MG63 (cell line): ENCODE measurements around the gene ERH. TPM values are rescaled to one million over a fixed set of nuclear protein-coding genes. Genes with fewer than 3 reads are reported as not detected.

Experiments used
- DNase-seq: peaks from one replicate; pipeline ENCODE4 v3.0.0-alpha.2; 2020
- H3K27me3 ChIP-seq: fragments of 250-450 bp; sonication (Bioruptor Pico); 2 replicates; pipeline ENCODE4 v1.5.1; 2020; ENCODE audit warnings: mild to moderate bottlenecking, moderate library complexity
- H3K36me3 ChIP-seq: fragments of 250-450 bp; sonication (Bioruptor Pico); 2 replicates; pipeline ENCODE4 v1.5.1; 2020; ENCODE audit warnings: mild to moderate bottlenecking, moderate library complexity
- H3K4me3 ChIP-seq: fragments of 250-450 bp; sonication (Bioruptor Pico); 2 replicates; pipeline ENCODE4 v1.5.1; 2020; ENCODE audit warnings: mild to moderate bottlenecking, moderate library complexity
- H3K9me3 ChIP-seq: fragments of 250-450 bp; sonication (Bioruptor Pico); 2 replicates; pipeline ENCODE4 v1.5.1; 2020; ENCODE audit warnings: mild to moderate bottlenecking, moderate library complexity
- total RNA-seq: library from RNA; depleted of rRNA; stranded (reverse); fragments of >200 nt; shearing (Covaris generic); gene quantifications from 2 replicates; pipeline ENCODE4 v1.2.3, GENCODE V29; 2014; ENCODE audit warnings: low replicate concordance

ERH gene
- total RNA-seq, 1 experiment from 2014 or later: 173 TPM

DNA sequence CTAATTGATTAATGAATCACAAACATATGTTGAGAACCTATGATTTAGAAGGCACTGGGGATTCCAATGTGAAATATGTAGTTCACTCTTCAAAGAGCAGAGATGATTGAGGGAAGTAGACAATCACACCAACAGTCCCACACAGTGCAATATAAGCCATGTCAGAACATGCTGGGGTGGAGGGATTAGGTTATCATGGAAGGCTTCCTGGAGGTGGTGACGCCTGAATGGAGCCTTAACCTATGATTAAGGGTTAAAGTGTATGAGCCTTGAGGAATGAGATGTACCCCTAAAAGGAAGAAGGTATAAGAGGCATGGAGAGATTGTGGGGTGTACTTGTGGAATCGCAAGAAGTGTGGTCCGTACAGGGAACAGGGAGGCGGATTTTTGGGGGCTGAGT lies 31.3 kb downstream of the ERH start:
- Histone ChIP-seq H3K9me3 (no peaks in the 10 kb centered on the region), H3K4me3 (no peak overlapping the region), H3K27me3 (no peaks in the 10 kb centered on the region), H3K36me3 (no peaks in the 10 kb centered on the region)
- no peak for DNase-seq

GRCh38 chr14:69366069-69366468 lies 32.0 kb downstream of the ERH start:
- no peaks in the 10 kb centered on the region for H3K27me3 ChIP-seq
- H3K9me3 ChIP-seq: no peaks in the 10 kb centered on the region
- no peak overlapping the region for H3K4me3 ChIP-seq
- DNase-seq: no peak
- no peaks in the 10 kb centered on the region for H3K36me3 ChIP-seq

DNA sequence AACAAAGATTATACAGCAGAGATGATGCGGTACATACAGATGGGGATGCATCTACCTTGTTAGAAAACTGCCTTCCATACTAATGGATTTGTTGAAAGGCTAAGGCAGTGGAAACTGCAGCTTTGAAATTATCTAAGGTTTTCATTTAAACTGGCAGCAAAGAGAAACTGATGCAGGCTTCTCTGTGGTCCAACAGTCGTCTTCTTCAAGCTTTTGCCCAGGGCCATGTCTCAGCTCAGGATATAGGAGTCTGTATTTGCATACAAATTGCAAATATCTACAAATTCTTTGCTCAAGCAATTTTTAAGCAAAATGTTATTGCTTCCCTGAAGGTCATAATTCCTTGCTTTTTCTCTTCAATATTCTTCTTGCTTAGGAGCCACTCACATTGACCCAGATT lies 33.7 kb downstream of the ERH start:
- H3K9me3 ChIP-seq: no peaks in the 10 kb centered on the region
- no peaks in the 10 kb centered on the region for H3K36me3 ChIP-seq
- no peak for DNase-seq
- no peak overlapping the region for H3K4me3 ChIP-seq
- no peaks in the 10 kb centered on the region for H3K27me3 ChIP-seq

- H3K9me3 ChIP-seq: no peaks in the 10 kb centered on the region
- H3K27me3 ChIP-seq: no peaks in the 10 kb centered on the region
- H3K4me3 ChIP-seq: no peak overlapping the region
- no peaks in the 10 kb centered on the region for H3K36me3 ChIP-seq
- DNase-seq: no peak
Observed at GRCh38 chr14:69363964-69364363, 34.1 kb downstream of the ERH start.

- no peak for DNase-seq
- Histone ChIP-seq H3K9me3 (no peaks in the 10 kb centered on the region), H3K4me3 (no peak overlapping the region), H3K36me3 (no peaks in the 10 kb centered on the region), H3K27me3 (no peaks in the 10 kb centered on the region)
Observed at GRCh38 chr14:69363055-69363454, 35.0 kb downstream of the ERH start.

GRCh38 chr14:69360438-69361108 lies 37.5 kb downstream of the ERH start:
- Histone ChIP-seq H3K9me3 (no peaks in the 10 kb centered on the region), H3K4me3 (no peak overlapping the region), H3K27me3 (no peaks in the 10 kb centered on the region), H3K36me3 (no peaks in the 10 kb centered on the region)
- no peak for DNase-seq

DNA sequence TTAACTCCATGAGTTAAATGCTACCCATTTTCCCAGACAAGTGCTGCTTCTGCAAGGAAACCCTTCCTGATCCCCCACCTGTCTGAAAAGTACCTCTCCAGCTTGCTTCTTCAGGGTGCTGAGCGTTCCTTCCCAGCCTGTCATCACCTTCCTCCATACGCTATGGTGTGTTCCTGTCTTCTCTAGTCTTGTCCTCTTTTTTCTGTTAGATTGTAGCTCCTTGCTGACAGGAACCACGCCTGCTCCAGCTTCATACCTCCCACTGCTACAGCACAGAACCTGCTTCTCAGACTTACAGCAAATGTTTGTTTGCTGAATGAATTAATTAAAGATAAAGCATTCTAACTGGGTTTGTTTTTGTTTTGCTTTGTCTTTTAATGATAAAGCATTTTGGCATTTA lies 39.1 kb downstream of the ERH start:
- H3K36me3 ChIP-seq: no peaks in the 10 kb centered on the region
- DNase-seq: no peak
- H3K27me3 ChIP-seq: no peaks in the 10 kb centered on the region
- H3K4me3 ChIP-seq: no peak overlapping the region
- no peaks in the 10 kb centered on the region for H3K9me3 ChIP-seq

DNA sequence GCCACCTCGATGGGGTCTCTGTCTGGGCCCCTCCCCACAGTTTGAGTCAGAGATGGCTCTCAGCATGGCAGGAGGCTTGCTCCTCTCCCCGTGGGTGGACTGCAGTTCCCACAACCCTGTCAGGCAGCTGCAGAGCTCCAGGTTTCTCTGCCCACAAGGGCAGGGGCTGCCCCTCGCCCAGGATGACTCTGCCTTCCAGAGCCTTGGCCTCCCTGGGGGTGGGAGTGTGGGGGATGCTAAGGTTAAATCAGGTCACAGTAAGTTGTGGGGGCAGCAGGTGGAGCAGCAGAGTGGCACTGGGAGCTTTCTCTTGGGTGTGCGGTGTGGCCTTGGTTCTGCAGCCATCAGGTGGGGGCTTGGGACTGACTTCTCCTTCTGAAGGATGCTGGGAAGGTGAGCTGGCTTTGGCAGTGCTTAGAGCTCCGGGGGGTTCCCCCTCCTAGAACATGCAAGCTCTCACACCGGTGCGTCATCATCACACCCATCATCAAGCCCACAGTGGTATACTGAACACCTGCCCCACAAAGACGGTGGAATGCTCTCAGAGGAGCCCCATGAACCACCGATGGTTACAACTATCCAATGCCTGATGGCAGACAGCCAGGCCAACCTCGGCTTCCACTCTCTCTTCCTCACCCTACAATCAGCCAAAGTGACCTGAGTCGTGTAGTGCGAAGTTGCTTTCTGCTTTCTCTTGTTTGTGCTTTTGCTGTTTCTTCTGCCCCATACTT lies 39.7 kb downstream of the ERH start:
- Histone ChIP-seq H3K4me3 (no peak overlapping the region), H3K9me3 (no peaks in the 10 kb centered on the region), H3K27me3 (no peaks in the 10 kb centered on the region), H3K36me3 (no peaks in the 10 kb centered on the region)
- no peak for DNase-seq

- H3K27me3 ChIP-seq: no peaks in the 10 kb centered on the region
- H3K36me3 ChIP-seq: no peaks in the 10 kb centered on the region
- no peak for DNase-seq
Observed at GRCh38 chr14:69357544-69358200, 40.4 kb downstream of the ERH start.

GRCh38 chr14:69356903-69357543 lies 41.1 kb downstream of the ERH start:
- Histone ChIP-seq H3K9me3 (no peaks in the 10 kb centered on the region), H3K36me3 (no peaks in the 10 kb centered on the region), H3K27me3 (no peaks in the 10 kb centered on the region), H3K4me3 (no peak overlapping the region)
- DNase-seq: no peak

More at GRCh38 chr14:69357544-69358200, 40.4 kb downstream of the ERH start:
- no peaks in the 10 kb centered on the region for H3K9me3 ChIP-seq
- no peak overlapping the region for H3K4me3 ChIP-seq

DNA sequence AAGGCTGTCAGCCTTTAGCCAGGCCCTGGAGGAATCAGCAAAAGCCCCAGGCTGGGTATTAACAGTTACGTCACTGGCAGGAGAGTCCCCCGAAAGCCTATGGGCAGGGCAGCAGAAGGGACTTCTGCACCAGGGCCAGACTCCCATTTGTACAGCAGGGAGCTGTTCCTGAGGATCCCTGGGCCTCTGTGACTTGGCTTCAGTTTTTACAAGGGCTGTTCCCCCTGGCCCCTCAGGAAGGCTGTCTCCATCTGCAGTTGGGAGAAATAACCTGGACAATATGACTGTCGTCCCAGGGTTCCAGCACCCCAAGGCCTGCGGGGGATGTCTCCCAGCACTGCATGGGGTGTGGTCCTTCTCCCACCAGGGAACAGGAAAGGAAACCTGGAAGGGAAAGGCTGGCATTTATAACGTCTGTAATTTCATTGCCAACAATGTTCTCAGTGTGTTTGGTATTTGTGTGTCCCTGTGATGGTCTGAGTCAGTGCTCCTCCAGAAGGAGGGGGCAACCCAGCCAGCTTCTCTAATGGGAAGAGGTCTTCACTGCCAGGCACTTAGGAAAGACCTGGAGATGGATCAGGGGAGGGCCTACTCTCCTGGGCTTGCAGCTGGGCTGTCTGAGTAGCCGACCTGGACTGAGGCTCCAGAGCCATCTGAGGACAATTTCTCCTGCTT lies 42.4 kb downstream of the ERH start:
- Histone ChIP-seq H3K4me3 (no peak overlapping the region), H3K36me3 (no peaks in the 10 kb centered on the region), H3K27me3 (no peaks in the 10 kb centered on the region), H3K9me3 (no peaks in the 10 kb centered on the region)
- DNase-seq: peak; percentile 91

DNA sequence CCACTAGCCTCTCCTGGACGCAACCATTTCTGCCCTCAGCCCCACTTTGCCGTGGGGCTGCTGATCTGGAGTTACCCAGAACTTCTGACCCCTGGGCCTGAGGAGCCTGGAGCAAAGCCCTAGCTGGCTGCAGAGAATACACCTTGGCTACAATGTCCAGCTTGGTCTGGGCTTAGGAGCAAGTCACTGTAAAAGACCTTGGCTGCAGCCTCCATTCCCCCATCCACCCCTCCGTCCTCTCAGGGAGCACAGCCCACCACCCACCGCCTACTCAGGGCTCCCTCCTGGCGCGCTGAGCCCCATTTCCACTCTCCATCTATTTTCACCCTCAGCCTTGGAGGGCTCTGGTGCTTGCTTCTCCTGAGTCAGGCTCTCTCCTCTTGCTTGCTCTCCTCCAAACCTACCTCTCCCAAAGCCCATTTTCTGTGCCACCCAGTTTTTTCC lies 42.9 kb downstream of the ERH start:
- no peak overlapping the region for H3K4me3 ChIP-seq
- no peaks in the 10 kb centered on the region for H3K9me3 ChIP-seq
- DNase-seq: no peak
- H3K36me3 ChIP-seq: no peaks in the 10 kb centered on the region
- no peaks in the 10 kb centered on the region for H3K27me3 ChIP-seq

DNA sequence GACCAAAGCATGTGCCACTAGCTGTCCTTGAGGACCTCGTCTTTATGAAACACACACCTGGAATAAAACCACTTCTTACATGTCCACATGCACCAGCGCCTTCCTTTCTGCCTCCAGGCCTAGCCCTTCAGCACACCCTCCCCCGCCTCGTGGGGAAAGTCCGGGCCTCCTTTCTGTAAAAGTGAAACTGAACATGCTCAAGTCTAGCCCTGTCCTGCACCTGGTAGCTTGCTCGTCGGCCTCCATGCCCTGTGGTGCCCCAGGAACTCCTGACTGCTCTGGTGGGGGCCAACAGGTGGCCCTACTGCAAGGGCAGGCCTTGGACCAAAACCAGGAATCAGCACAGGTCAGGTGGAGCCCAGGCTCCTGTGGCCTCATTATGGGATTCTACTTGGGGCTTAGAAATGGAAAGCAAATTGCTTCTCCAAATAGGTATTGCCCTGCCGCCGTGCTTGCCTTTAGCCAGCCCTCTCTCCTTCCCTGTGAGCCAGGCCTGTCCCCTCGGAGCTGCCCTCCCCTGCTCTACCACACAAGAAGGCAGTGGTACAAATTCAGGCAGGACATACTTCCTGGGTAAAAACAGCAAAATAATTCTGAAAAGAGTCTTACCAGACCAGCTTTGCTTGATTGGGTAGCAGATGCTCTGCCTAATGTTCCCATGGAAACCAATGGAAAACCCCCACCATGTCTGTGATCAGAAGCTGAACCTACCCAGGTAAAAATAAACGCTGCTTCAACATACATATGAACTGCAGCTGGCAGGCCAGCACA lies 43.5 kb downstream of the ERH start:
- Histone ChIP-seq H3K36me3 (no peaks in the 10 kb centered on the region), H3K4me3 (no peak overlapping the region), H3K9me3 (no peaks in the 10 kb centered on the region), H3K27me3 (no peaks in the 10 kb centered on the region)
- DNase-seq: no peak

DNA sequence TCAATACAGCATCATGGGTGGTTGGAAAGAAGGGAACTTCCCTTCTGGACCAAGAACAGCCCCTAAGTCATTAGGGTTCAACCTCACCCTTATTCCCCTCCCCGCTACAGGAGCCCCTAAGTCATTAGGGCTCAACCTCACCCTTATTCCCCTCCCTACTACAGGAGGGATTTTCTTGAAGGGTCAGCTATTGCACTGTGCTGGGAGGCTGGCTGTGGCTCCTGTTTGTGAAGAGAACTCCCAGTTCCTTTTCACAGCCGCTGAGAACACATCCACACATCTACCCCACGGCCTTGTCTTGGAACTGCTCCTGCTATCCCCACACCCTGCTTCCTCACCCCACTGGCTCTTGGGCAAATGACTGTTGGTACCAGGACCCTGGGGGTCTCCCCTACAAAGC lies 44.9 kb downstream of the ERH start:
- Histone ChIP-seq H3K9me3 (no peaks in the 10 kb centered on the region), H3K36me3 (no peaks in the 10 kb centered on the region), H3K27me3 (no peaks in the 10 kb centered on the region), H3K4me3 (no peak overlapping the region)
- no peak for DNase-seq

DNA sequence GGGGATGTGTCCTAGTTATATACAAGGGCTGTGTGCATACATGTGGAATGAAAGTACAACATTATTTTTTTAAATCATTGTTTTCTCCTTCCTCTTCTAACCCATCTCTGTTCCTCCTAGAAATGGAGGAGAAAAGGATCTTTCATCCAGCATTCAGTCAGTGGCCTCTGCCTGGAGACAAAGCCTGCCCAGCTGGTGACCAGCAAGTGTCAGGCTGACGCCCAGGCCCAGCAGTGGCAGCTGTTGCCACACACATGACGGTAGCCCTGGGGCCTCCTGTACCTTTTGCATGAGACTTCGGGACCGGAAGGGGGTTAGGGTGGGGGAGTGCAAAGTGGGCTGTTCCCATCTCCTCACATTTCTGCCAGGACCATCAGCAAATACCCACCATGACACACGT lies 46.2 kb downstream of the ERH start:
- no peak overlapping the region for H3K4me3 ChIP-seq
- H3K27me3 ChIP-seq: no peaks in the 10 kb centered on the region
- DNase-seq: no peak
- H3K9me3 ChIP-seq: no peaks in the 10 kb centered on the region
- no peaks in the 10 kb centered on the region for H3K36me3 ChIP-seq

- no peaks in the 10 kb centered on the region for H3K9me3 ChIP-seq
Observed at GRCh38 chr14:69351385-69351784, 46.7 kb downstream of the ERH start.

More at GRCh38 chr14:69351385-69351784, 46.7 kb downstream of the ERH start:
- Histone ChIP-seq H3K4me3 (no peak overlapping the region), H3K27me3 (no peaks in the 10 kb centered on the region), H3K36me3 (no peaks in the 10 kb centered on the region)
- no peak for DNase-seq
